SK-N-SH treated with all-trans-retinoic acid at 6 μM for 48 hours (cell line): Measurements from ENCODE around the gene PDLIM3.

Experiments used
- ARNTL ChIP-seq: fragments of 450-650 bp; formaldehyde crosslinking; IDR thresholded peaks from 2 replicates; pipeline ENCODE4 v1.5.0; 2020; ENCODE audit warnings: low read depth, mild to moderate bottlenecking, moderate library complexity, borderline replicate concordance
- CREB5 ChIP-seq: fragments of 250-450 bp; sonication (Bioruptor Pico); IDR thresholded peaks from 2 replicates; pipeline ENCODE4 v1.5.1; 2020; ENCODE audit warnings: low read depth, mild to moderate bottlenecking, moderate library complexity
- CSDC2 ChIP-seq: fragments of 250-450 bp; sonication (Bioruptor Pico); IDR thresholded peaks from 2 replicates; pipeline ENCODE4 v1.5.0; 2020; ENCODE audit warnings: mild to moderate bottlenecking, moderate library complexity
- PATZ1 ChIP-seq: fragments of 250-450 bp; sonication (Bioruptor Pico); IDR thresholded peaks from 2 replicates; pipeline ENCODE4 v1.8.0; 2020; ENCODE audit warnings: mild to moderate bottlenecking, moderate library complexity, borderline replicate concordance
- POU6F1 ChIP-seq: fragments of 250-450 bp; sonication (Bioruptor Pico); IDR thresholded peaks from 2 replicates; pipeline ENCODE4 v1.8.0; 2021; ENCODE audit warnings: low read depth, mild to moderate bottlenecking, moderate library complexity, borderline replicate concordance
- PPARA ChIP-seq: fragments of 250-450 bp; sonication (Bioruptor Pico); IDR thresholded peaks from 2 replicates; pipeline ENCODE4 v1.5.0; 2020; ENCODE audit warnings: mild to moderate bottlenecking, borderline replicate concordance
- RARB ChIP-seq: fragments of 250-450 bp; sonication (Bioruptor Pico); IDR thresholded peaks from 2 replicates; pipeline ENCODE4 v1.8.0; 2021; ENCODE audit warnings: mild to moderate bottlenecking, moderate library complexity
- SNAI2 ChIP-seq: fragments of 250-450 bp; sonication (Bioruptor Pico); IDR thresholded peaks from 2 replicates; pipeline ENCODE4 v1.5.0; 2020; ENCODE audit warnings: mild to moderate bottlenecking, moderate library complexity
- TCF4 ChIP-seq: fragments of 250-450 bp; sonication (Bioruptor Pico); IDR thresholded peaks from 2 replicates; pipeline ENCODE4 v1.8.0; 2021; ENCODE audit warnings: mild to moderate bottlenecking, moderate library complexity, borderline replicate concordance
- TOX ChIP-seq: fragments of 250-450 bp; sonication (Bioruptor Pico); IDR thresholded peaks from 2 replicates; pipeline ENCODE4 v1.8.0; 2021; ENCODE audit warnings: mild to moderate bottlenecking, moderate library complexity, borderline replicate concordance
- ZC3H10 ChIP-seq: fragments of 250-450 bp; sonication (Bioruptor Pico); IDR thresholded peaks from 2 replicates; pipeline ENCODE4 v1.5.1; 2021; ENCODE audit warnings: mild to moderate bottlenecking, moderate library complexity
- ZFP3 ChIP-seq: fragments of 250-450 bp; sonication (Bioruptor Pico); IDR thresholded peaks from 2 replicates; pipeline ENCODE4 v1.5.0; 2020; ENCODE audit warnings: mild to moderate bottlenecking, moderate library complexity
- ZFP30 ChIP-seq: fragments of 450-650 bp; formaldehyde crosslinking; IDR thresholded peaks from 2 replicates; pipeline ENCODE4 v1.5.0; 2022; ENCODE audit warnings: mild to moderate bottlenecking, moderate library complexity
- ZNF8 ChIP-seq: fragments of 450-650 bp; formaldehyde crosslinking; IDR thresholded peaks from 2 replicates; pipeline ENCODE4 v1.5.0; 2020; ENCODE audit warnings: mild to moderate bottlenecking, moderate library complexity

GRCh38 chr4:185552254-185552653, 16.9 kb upstream of the PDLIM3 start:
- TF ChIP-seq PATZ1 (CRISPR knock-in tag) (no peak), TOX (CRISPR knock-in tag) (no peak), TCF4 (CRISPR knock-in tag) (no peak), ARNTL (CRISPR knock-in tag) (no peak), CREB5 (CRISPR knock-in tag) (no peak), ZC3H10 (no peak), ZNF8 (CRISPR knock-in tag) (no peak), POU6F1 (no peak), ZFP3 (CRISPR knock-in tag) (no peak), PPARA (CRISPR knock-in tag) (no peak), SNAI2 (CRISPR knock-in tag) (no peak), ZFP30 (CRISPR knock-in tag) (no peak), CSDC2 (CRISPR knock-in tag) (no peak), RARB (CRISPR knock-in tag) (no peak)
